ENCODE results near the gene VPS36. TPM values are rescaled to one million over a fixed set of nuclear protein-coding genes. Genes with fewer than 3 reads are reported as not detected.

Gene VPS36
- total RNA-seq, 1 donor from 2014 or later = 30.4 TPM

DNA sequence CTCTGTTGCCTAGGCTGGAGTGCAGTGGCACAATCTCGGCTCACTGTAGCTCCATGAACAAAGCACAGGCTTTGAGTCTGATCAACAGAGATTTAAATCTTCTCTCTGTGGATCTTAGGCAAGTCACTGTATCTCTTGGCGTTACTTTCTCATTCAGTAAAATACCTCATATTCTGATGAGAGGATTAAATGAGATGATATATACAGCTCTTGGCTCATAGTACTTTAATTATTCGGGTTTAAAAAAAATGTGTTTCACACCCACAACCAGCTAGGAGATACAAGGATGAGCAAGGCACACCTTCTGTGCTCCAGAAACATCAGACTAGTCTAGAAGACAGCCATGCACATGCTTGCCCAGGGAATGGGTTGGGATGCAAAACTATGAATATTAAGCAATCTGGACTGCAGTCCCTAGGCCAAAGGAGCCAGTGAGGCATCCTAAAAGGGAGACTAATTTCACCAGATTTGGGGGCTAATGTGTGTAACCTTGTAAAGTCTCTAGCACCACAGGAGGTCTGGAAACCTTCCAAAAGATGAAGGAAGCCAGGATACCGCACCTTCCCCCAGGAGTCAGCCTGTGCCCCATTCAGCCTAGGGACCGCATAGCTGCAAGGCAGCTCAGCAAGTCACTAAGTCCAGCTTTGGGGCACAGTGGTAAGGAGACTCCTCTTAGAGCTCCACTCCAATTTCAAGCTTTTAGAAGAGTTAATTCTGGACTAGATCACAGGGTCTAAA lies 2.5 kb downstream of the VPS36 start:
- H3K4me3 Mint-ChIP-seq (ENCODE audit: unreplicated experiment) = no peak overlapping the region
- H3K9me3 Mint-ChIP-seq (ENCODE audit: low read depth) = no peaks in the 10 kb centered on the region
- TF ChIP-seq, protein P1, sequence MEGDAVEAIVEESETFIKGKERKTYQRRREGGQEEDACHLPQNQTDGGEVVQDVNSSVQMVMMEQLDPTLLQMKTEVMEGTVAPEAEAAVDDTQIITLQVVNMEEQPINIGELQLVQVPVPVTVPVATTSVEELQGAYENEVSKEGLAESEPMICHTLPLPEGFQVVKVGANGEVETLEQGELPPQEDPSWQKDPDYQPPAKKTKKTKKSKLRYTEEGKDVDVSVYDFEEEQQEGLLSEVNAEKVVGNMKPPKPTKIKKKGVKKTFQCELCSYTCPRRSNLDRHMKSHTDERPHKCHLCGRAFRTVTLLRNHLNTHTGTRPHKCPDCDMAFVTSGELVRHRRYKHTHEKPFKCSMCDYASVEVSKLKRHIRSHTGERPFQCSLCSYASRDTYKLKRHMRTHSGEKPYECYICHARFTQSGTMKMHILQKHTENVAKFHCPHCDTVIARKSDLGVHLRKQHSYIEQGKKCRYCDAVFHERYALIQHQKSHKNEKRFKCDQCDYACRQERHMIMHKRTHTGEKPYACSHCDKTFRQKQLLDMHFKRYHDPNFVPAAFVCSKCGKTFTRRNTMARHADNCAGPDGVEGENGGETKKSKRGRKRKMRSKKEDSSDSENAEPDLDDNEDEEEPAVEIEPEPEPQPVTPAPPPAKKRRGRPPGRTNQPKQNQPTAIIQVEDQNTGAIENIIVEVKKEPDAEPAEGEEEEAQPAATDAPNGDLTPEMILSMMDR (IDR thresholded peaks at IDR 0.05) = no peak
- peaks cover 30% of the 10 kb centered on the region for H3K4me1 Mint-ChIP-seq (ENCODE audit: low read depth)
- H3K27ac Mint-ChIP-seq (ENCODE audit: unreplicated experiment) = no peak overlapping the region
- no peak for DNase-seq (ENCODE audit: low spot score)
- no peaks in the 10 kb centered on the region for H3K27me3 Mint-ChIP-seq (ENCODE audit: low read depth)
- H3K36me3 Mint-ChIP-seq (ENCODE audit: low read depth) = peaks cover 1% of the 10 kb centered on the region

DNA sequence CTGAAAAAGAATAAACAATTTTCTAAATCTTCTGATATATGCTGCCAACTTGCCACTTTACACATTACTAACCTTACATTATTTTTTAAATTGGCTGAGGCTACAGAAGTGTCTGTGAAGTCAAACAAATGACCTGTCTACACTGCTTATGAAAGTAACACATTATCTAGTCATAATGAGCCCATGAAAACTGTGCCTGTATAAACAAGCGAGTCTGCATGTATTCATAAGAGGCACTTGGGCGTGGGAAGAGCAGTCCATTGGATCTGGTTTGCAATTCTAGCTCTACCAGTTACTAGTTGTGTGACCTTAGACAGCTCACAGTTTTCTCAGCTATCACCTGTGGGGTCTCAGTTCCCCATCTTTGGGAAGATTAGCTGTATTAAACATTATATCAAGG lies 3.1 kb downstream of the VPS36 start:
- peaks cover 1% of the 10 kb centered on the region for H3K36me3 Mint-ChIP-seq (ENCODE audit: low read depth)

DNA sequence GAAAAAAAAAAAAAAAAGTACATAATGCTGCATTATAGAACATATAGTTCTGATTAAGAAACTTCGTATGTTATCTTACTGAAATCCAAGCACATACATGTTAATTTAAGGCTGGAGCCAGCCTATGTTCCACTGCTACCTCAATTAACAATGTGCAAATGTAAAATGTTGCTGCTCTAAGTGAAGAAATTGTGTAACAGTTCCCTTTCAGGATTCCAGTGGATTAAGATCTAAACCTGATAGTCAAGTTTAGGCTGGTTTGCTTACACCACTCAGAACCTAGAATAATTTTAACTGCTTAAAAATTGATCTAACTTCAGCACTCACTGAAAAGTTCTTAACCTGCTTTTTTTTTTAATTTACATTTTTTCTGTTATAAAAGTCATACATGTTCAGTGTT lies 4.2 kb downstream of the VPS36 start:
- no peak overlapping the region for H3K27ac Mint-ChIP-seq (ENCODE audit: unreplicated experiment)
- H3K4me3 Mint-ChIP-seq (ENCODE audit: unreplicated experiment) = no peak overlapping the region
- peaks cover 1% of the 10 kb centered on the region for H3K36me3 Mint-ChIP-seq (ENCODE audit: low read depth)
- TF ChIP-seq, protein P1 (IDR thresholded peaks at IDR 0.05) = no peak
- no peak for DNase-seq (ENCODE audit: low spot score)
- no peaks in the 10 kb centered on the region for H3K27me3 Mint-ChIP-seq (ENCODE audit: low read depth)
- H3K9me3 Mint-ChIP-seq (ENCODE audit: low read depth) = no peaks in the 10 kb centered on the region
- H3K4me1 Mint-ChIP-seq (ENCODE audit: low read depth) = peaks cover 30% of the 10 kb centered on the region

More for the DNA sequence above, 3.1 kb downstream of the VPS36 start:
- Mint-ChIP-seq H3K27me3 (ENCODE audit: low read depth) (no peaks in the 10 kb centered on the region), H3K9me3 (ENCODE audit: low read depth) (no peaks in the 10 kb centered on the region), H3K27ac (ENCODE audit: unreplicated experiment) (no peak overlapping the region), H3K4me3 (ENCODE audit: unreplicated experiment) (no peak overlapping the region), H3K4me1 (ENCODE audit: low read depth) (peaks cover 30% of the 10 kb centered on the region)
- TF ChIP-seq, protein P1 (IDR thresholded peaks at IDR 0.05) = no peak
- DNase-seq (ENCODE audit: low spot score) = no peak

DNA sequence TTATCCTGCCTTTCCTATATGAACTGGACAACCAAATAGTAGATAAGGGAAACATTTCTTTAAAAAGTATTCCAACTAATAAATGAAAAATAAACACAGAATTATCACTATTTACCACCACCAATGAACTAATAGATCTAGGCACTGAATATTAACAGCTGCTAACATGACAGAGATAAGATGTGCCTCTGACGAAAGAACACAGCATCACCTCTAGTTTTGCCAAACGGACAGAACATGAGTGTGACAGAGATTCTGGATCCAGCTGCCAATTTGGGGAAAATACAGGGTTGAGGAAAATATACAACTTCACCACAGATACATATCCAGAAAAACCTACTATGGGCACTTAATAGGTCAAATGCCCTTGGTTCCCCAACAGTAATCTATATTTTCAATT lies 18.0 kb downstream of the VPS36 start:
- Mint-ChIP-seq H3K4me1 (ENCODE audit: low read depth) (peaks cover 27% of the 10 kb centered on the region), H3K4me3 (ENCODE audit: unreplicated experiment) (no peak overlapping the region), H3K9me3 (ENCODE audit: low read depth) (no peaks in the 10 kb centered on the region), H3K27ac (ENCODE audit: unreplicated experiment) (no peak overlapping the region), H3K36me3 (ENCODE audit: low read depth) (peaks cover 21% of the 10 kb centered on the region), H3K27me3 (ENCODE audit: low read depth) (no peaks in the 10 kb centered on the region)
- no peak for DNase-seq (ENCODE audit: low spot score)
- TF ChIP-seq, protein P1 (IDR thresholded peaks at IDR 0.05) = no peak

DNA sequence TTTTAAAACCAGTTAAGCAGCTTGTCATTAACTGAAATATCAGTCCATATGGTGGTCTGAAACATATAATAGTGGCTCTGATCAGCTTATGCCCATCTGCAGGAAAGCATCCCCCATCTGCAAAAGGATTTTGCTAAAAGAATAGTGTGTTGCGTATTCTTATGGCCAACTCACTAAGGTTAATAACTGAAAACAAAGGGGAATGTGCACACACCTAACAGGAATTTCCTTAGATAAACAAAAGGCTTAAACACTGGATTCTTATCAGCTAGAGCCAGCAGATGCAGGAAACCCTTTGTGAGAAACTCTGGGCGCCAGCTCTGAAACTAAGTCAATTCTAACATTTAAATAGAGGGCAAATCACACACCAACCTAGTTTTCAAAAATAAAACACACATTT lies 22.1 kb downstream of the VPS36 start:
- Mint-ChIP-seq H3K4me1 (ENCODE audit: low read depth) (peaks cover 22% of the 10 kb centered on the region), H3K36me3 (ENCODE audit: low read depth) (peaks cover 21% of the 10 kb centered on the region), H3K27me3 (ENCODE audit: low read depth) (no peaks in the 10 kb centered on the region), H3K4me3 (ENCODE audit: unreplicated experiment) (no peak overlapping the region), H3K9me3 (ENCODE audit: low read depth) (no peaks in the 10 kb centered on the region), H3K27ac (ENCODE audit: unreplicated experiment) (no peak overlapping the region)
- no peak for DNase-seq (ENCODE audit: low spot score)
- TF ChIP-seq, protein P1 (IDR thresholded peaks at IDR 0.05) = no peak

All from chondrocyte (in vitro differentiated cells).